Measurements from ENCODE around the gene FFAR3. TPM values are rescaled to one million over a fixed set of nuclear protein-coding genes. Genes with fewer than 3 reads are reported as not detected.
"Not testable (repeated sequence)": the region's sequence is repeated elsewhere in the genome, so short reads cannot be mapped to it uniquely, and the experiment has no call there.

FFAR3 gene
- total and polyA plus RNA-seq, 2 donors (not counting 3 experiments of a cell fraction or from before 2014, with no cell fraction given) = not detected

DNA sequence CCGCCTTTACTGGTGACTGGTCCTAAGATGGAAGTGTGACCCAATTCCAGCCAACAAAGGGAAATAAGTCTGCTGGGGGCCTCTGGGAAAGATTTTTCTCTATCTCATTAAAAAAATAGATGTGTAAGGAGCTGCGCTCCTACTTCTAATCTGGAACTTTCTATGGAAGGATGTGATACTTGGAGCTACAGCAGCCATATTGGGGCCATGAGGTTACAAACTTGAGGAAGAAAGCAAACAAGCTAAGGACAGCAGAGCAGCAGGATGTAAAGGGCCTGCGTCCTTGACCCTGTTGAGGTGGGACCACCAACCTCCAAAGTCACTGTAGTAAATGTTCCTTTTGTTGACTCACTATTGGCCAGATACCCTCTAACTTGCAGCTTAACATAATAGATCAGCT is 20.1 kb downstream of the FFAR3 start:
- Histone ChIP-seq H4K20me1 (replicated peaks; ENCODE audit: control insufficient read depth, extremely low read depth, insufficient read depth, low read length) (no peaks in the 10 kb centered on the region), H3K4me3 (replicated peaks in 1 of 3; ENCODE audit: insufficient read depth in 1 of 3, low read depth in 1 of 3, low read length in 3 of 3) (no peak overlapping the region), H3K4me2 (ENCODE audit: insufficient read depth, low read length) (no peak overlapping the region), H3K36me3 (ENCODE audit: control insufficient read depth in 2 of 2, extremely low read depth in 1 of 2, insufficient read depth in 2 of 2, low read length in 2 of 2) (no peaks in the 10 kb centered on the region), H3K9me3 (replicated peaks; ENCODE audit: control insufficient read depth, insufficient read depth, low read length) (no peaks in the 10 kb centered on the region), H3K27ac (ENCODE audit: insufficient read depth, low read depth, low read length) (no peak overlapping the region), H3K27me3 (ENCODE audit: control insufficient read depth in 2 of 2, insufficient read depth in 2 of 2, low read length in 2 of 2) (peaks cover 0 to 3% of the 10 kb centered on the region in 2 experiments), H3K9ac (replicated peaks; ENCODE audit: extremely low read depth, insufficient read depth, low read length) (no peak overlapping the region), H3K9me1 (replicated peaks; ENCODE audit: control insufficient read depth, extremely low read depth, insufficient read depth, low read length) (no peaks in the 10 kb centered on the region), H2AFZ (ENCODE audit: low read depth, low read length) (no peak overlapping the region), H3K79me2 (ENCODE audit: control insufficient read depth, insufficient read depth, low read length) (no peaks in the 10 kb centered on the region), H3K4me1 (ENCODE audit: control insufficient read depth, extremely low read depth, insufficient read depth, low read length) (no peaks in the 10 kb centered on the region)
- intact Hi-C loops (cut with micrococcal nuclease) (no loop called here), dilution Hi-C loops (cut with MboI; ENCODE audit: extremely low pct_ligation_motif_present, low sequenced_read_pairs) (no loop called here)
- TF ChIP-seq, protein P1, sequence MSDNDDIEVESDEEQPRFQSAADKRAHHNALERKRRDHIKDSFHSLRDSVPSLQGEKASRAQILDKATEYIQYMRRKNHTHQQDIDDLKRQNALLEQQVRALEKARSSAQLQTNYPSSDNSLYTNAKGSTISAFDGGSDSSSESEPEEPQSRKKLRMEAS (IDR thresholded peaks at IDR 0.05; ENCODE audit: insufficient read depth, insufficient read length) = no peak
- no peak for TF ChIP-seq FOS (IDR thresholded peaks at IDR 0.05; ENCODE audit: borderline replicate concordance, insufficient read depth, low read length)
- TF ChIP-seq, protein P2, sequence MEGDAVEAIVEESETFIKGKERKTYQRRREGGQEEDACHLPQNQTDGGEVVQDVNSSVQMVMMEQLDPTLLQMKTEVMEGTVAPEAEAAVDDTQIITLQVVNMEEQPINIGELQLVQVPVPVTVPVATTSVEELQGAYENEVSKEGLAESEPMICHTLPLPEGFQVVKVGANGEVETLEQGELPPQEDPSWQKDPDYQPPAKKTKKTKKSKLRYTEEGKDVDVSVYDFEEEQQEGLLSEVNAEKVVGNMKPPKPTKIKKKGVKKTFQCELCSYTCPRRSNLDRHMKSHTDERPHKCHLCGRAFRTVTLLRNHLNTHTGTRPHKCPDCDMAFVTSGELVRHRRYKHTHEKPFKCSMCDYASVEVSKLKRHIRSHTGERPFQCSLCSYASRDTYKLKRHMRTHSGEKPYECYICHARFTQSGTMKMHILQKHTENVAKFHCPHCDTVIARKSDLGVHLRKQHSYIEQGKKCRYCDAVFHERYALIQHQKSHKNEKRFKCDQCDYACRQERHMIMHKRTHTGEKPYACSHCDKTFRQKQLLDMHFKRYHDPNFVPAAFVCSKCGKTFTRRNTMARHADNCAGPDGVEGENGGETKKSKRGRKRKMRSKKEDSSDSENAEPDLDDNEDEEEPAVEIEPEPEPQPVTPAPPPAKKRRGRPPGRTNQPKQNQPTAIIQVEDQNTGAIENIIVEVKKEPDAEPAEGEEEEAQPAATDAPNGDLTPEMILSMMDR (IDR thresholded peaks at IDR 0.05; ENCODE audit: extremely low read depth in 1 of 2, insufficient read depth in 1 of 2, low read depth in 1 of 2, low read length in 2 of 2) = no peak
- no TSS peak for BruUV-seq (replicated peaks)
- no peak for FAIRE-seq
- ChIA-PET CTCF (no interaction called here), POLR2A (no interaction called here)
- no peak for DNase-seq (ENCODE audit: low read depth, low spot score)

DNA sequence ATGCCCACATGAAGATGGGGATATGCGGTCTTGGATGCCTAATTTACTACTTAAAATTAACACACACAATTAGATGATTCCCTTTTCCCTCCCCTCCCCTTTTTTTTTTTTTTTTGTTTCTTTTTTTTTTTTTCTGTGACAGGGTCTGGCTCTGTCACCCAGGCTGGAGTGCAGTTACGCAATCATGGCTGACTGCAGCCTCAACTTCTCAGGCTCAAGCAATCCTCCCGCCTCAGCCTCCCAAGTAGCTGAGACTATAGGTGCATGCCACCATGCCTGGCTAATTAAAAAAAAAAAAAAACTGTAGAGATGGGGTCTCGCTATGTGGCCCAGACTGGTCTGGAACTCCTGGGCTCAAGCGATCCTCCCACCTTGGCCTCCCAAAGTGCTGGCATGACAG is 21.3 kb downstream of the FFAR3 start:
- H3K4me3 ChIP-seq (replicated peaks in 1 of 3; ENCODE audit: insufficient read depth in 1 of 3, low read depth in 1 of 3, low read length in 3 of 3); H3K27me3 ChIP-seq (ENCODE audit: control insufficient read depth in 2 of 2, insufficient read depth in 2 of 2, low read length in 2 of 2); H3K4me1 ChIP-seq (ENCODE audit: control insufficient read depth, extremely low read depth, insufficient read depth, low read length); H4K20me1 ChIP-seq (replicated peaks; ENCODE audit: control insufficient read depth, extremely low read depth, insufficient read depth, low read length); H3K9me3 ChIP-seq (replicated peaks; ENCODE audit: control insufficient read depth, insufficient read depth, low read length); BruUV-seq (replicated peaks); FAIRE-seq; H3K4me2 ChIP-seq (ENCODE audit: insufficient read depth, low read length); POLR2A ChIA-PET; H3K79me2 ChIP-seq (ENCODE audit: control insufficient read depth, insufficient read depth, low read length); DNase-seq (ENCODE audit: low read depth, low spot score); H2AFZ ChIP-seq (ENCODE audit: low read depth, low read length); H3K9me1 ChIP-seq (replicated peaks; ENCODE audit: control insufficient read depth, extremely low read depth, insufficient read depth, low read length); H3K27ac ChIP-seq (ENCODE audit: insufficient read depth, low read depth, low read length); H3K36me3 ChIP-seq (ENCODE audit: control insufficient read depth in 2 of 2, extremely low read depth in 1 of 2, insufficient read depth in 2 of 2, low read length in 2 of 2); dilution Hi-C loops (cut with MboI; ENCODE audit: extremely low pct_ligation_motif_present, low sequenced_read_pairs); CTCF ChIA-PET; intact Hi-C loops (cut with micrococcal nuclease); H3K9ac ChIP-seq (replicated peaks; ENCODE audit: extremely low read depth, insufficient read depth, low read length): not testable (repeated sequence)

All from endothelial cell of umbilical vein (primary cell).